GM11168 (cell line): ENCODE results near the gene MSI1.

Experiments used
- in situ Hi-C: fragments of 300-500 bp; cut with MboI; formaldehyde crosslinking; loops from one replicate; pipeline ENCODE4 v1.12.0; 2022; ENCODE audit warnings: low sequenced_read_pairs; ENCODE audit not compliant: unreplicated experiment

MSI1 gene

GRCh38 chr12:120378036-120378435, 9.1 kb upstream of the MSI1 start:
- in situ Hi-C loops: no loop called here

DNA sequence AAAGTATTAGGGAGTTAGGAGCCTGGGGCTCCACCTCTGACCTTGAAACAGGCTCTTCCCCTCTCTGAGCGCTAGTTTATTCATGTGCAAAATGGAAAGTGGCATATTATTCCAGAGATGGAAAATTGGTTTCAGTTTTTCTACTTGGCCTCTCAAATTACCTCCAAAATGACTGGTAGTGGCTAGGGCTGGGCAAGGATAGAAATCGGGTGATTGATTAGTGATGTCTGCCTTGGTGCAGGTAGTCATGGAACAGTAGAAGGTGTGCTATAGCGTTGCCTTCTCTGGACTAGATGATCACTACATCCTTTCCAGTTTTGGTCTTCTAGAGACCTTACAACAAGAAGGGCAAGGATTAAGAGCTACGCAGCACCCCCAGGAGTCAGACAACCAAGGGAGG, 8.6 kb upstream of the MSI1 start:
- in situ Hi-C loops: no loop called here

DNA sequence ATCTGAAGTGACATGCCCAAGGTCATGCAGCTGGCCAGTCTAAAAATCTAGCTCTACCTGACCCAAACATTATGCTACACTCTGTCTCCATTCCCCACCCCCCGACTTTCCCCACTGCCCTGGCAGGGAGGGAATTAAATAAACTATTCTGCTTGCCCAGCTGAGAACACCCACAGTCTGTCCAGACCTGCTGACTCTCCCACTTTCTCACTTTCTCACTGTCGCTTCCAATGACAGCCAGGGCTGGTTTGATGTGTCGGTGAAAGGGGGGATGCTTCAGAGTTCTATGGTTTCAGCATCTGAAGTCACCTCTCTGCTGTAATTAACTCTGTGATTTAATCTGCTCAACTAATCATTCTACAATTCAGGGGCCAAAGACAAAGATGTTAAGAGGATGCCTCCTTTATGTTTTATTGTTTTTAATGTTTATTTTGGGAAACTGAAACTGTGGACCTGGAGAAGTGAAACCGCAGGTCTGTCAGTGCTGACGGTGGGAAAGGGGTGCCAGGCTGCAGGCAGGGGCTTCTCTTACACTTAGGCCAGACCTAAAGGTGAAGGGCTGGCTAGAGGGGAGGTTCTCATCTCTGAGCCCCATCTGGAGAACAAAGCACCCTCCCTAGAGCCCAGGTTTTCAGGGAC, 8.1 kb upstream of the MSI1 start:
- in situ Hi-C loops: no loop called here

DNA sequence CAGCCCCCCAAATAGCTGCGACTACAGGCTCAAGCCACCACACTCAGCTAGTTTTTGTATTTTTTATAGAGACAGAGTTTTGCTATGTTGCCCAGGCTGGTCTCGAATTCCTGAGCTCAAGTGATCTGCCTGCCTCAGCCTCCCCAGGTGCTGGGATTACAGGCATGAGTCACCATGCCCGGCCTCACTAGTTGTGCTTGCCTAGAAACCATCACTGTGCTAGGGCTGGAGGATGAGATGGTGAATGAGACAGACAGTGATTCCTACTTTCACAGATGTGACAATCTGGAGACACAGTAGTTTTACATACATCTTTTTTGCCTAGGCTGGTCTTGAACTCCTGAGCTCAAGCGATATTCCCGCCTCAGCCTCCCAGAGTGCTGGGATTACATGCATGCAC, 7.5 kb upstream of the MSI1 start:
- in situ Hi-C loops: no loop called here

- in situ Hi-C loops: no loop called here
Measured at GRCh38 chr12:120376009-120376408, 7.0 kb upstream of the MSI1 start.

DNA sequence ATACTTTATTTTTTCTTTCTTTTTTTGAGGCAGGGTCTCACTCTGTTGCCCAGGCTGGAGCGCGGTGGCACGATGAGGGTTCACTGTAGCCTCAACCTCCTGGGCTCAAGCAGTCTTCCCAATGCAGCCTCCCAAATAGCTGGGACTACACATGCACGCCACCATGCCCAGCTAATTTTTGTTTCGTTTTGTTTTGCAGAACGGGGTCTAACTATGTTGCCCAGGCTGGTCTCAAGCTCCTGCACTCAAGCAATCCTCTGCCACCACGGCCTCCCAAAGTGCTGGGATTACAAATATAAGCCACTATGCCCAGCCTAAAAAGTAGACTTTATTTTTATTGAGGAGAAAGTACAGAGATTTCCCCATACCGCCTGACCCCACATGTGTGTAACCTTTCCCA, 4.7 kb upstream of the MSI1 start:
- in situ Hi-C loops: no loop called here

- in situ Hi-C loops: no loop called here
Measured at GRCh38 chr12:120370343-120371243, 1.6 kb upstream of the MSI1 start.

- in situ Hi-C loops: no loop called here
Measured at GRCh38 chr12:120369603-120370342, 809 bp upstream of the MSI1 start.

DNA sequence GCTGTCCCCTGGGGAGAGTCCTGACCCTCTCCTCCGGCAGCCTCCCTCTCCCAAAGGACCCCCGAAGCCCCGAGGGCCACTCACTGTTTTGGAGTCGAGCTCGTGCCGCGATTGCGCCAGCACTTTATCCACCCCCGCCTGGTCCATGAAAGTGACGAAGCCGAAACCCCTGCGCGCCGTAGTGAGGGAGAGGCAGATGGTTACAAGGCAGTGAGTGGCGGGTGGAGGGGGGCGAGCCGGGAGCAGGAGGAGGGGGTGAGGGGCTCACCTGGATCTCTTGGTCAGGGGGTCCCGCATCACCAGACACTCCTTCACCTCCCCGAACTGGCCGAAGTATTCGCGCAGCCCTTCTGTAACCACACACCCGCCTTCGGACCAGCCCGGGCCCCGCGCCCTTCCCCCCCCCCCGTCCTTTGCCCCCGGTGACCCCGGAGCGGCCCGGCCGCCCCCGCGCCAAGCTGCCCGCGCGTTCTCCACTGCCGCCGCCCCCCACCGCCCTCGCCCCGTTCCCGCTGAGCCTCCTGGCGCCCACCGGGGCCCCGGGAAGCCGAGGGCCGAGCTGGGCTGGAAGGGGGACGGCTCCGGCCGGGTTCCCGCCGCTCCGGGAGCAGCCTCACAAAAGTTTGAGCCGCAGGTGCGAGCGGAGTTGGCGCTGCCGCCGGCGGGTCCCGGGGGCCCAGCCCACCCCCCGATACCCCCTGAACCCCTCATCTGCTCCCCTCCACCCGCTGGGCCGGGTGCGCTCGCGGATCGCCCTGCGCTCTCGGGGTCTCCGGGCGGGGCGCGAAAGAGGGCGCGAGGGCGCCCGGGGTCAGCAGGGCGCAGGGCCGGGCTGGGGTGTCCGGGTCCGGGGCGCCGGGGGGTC, 808 bp downstream of the MSI1 start:
- in situ Hi-C loops: no loop called here

GRCh38 chr12:120367233-120367923, 1.6 kb downstream of the MSI1 start:
- in situ Hi-C loops: no loop called here

GRCh38 chr12:120366845-120367232, 2.1 kb downstream of the MSI1 start:
- in situ Hi-C loops: no loop called here

DNA sequence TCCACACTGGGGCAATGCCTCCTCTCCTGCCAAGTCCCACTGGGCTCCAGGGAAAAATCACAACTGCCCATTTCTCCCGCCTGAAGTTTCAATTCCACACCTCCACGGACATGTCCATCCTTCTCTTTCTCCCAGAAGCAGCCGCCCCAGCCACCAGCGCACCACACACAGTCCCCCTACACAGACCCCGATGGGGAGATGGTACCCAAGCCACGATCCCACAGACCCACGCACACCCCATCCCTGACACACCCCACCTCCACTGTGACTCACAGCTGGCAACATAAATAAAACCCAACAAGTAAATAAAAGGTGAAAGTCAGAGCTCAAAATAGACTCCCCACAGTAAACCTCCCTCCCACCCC, 2.6 kb downstream of the MSI1 start:
- in situ Hi-C loops: no loop called here

DNA sequence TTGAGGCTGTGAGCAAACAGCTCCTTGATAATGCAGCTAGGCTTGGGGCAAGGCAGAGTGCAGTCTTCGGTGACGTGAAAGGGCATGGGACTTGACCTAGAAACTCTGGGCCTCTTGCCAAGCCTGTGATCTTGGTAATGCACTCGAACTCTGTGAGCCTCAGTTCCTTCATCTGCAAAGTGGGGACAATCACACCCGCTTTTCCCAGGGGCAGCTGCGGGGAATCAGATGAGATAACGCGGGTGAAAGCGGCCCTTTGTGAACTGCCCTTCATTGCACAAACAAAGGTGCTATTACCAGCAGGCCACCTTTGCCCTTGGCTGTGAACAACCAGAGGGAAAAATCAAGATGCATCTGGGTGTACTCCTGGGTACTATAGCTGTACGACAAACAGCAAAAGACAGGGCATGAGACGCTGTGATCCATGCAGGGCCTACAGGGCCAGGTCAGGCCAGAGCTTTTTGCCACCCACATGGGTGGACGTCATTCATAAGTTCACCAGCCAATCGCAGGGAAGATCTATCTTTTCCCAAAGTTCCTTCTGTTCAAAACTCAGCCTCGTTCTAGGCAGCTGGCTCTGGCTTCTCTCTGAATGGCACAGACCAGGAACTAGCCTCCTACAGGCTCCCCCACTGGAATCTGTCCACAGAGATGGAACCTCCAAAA, 3.2 kb downstream of the MSI1 start:
- in situ Hi-C loops: no loop called here

DNA sequence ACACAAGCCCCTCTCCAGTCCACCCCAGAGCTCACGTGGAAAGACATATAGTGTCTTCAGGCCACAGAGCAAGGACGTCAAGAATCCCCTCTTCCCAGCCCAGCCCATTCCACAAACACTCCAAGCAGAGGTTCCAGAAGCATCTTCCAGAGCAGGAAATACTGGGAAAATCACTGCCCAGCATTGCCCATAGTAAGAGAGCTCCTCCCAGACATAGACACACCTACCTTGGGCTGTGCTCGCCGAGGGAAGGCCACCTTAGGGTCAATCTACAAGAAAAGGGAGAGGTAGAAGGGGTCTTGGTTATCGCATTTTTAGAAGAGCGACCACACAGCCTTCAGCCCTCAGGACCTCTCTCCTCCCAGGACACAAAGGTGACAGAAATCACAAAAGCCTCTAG, 4.5 kb downstream of the MSI1 start:
- in situ Hi-C loops: no loop called here

GRCh38 chr12:120363274-120363855, 5.6 kb downstream of the MSI1 start:
- in situ Hi-C loops: no loop called here

DNA sequence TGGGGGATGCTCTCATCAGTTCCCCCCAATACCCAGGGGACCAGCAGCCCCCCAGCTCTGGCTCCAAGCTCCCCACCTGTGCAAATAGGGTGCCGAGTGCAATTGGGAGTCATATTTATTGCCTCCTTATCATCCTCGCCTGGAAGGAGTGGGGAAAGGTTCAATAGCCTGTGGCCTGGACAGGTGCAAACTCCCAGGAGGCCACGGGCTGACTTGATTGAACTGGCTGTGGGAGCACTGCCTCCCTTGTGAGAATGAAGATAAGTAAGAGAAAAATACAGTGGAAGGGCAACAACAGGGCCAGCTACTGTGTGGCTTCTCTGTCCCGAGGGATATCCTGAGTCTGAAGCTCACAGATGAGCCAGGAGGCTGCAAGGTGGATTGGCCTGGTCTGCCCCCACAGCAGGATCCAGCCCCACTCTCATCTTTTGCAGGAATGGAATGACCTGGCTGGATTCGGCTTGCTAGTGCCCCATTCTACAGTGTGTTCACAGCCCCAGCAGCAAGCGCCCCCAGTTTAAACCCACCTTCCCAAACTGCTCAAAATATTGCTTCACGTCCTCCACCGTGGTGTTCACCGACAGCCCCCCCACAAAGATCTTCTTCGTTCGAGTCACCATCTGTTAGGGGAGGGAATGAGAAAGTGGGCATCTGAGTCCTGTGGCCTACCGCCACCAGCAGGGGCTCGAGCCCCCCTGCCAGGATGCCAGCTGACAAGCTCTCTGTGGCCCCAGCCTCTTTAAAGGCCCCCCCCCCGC, 6.3 kb downstream of the MSI1 start:
- in situ Hi-C loops: no loop called here

GRCh38 chr12:120361506-120362208, 7.3 kb downstream of the MSI1 start:
- in situ Hi-C loops: no loop called here

DNA sequence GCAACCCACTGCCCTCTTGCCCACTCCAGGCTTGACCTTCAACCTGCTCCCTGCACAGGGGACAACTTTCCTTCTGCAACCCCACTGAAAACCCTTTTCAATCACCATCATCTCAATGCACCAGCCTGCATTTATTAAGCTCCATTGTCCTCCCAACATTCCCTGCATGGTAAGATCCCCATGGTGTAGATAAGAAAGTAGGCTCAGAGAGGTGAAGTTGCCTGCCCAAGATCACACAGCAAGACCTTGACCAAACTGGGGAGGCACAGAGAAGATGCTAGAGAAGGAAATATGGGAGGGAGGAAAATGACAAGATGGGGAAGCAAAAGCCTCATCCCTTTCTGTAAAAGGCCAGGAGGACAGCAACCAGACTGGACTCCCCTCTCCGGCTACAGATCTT, 9.8 kb downstream of the MSI1 start:
- in situ Hi-C loops: no loop called here
